G401 (cell line): Measurements from ENCODE around the gene DEK. TPM values are rescaled to one million over a fixed set of nuclear protein-coding genes. Genes with fewer than 3 reads are reported as not detected.
"Not testable (repeated sequence)": the region's sequence is repeated elsewhere in the genome, so short reads cannot be mapped to it uniquely, and the experiment has no call there.

Experiments used
- DNase-seq: peaks from one replicate; pipeline ENCODE4 v3.0.0-alpha.2; 2015; ENCODE audit warnings: low spot score
- in situ Hi-C: cut with HindIII; loops from 2 replicates; pipeline ENCODE4 v1.10.0; 2016; ENCODE audit warnings: low sequenced_read_pairs, mixed read lengths
- total RNA-seq: library from RNA; depleted of rRNA; stranded (reverse); fragments of >200 nt; shearing (Covaris generic); gene quantifications from 2 replicates; pipeline ENCODE4 v1.2.3, GENCODE V29; 2014; rRNA removed

DEK gene
- total RNA-seq, result 149 and 223 TPM in 2 replicates

GRCh38 chr6:18264219-18264922 is at the start of gene DEK:
Gene DEK, minus strand, starts transcription at chr6:18264530. Its CDS starts 543 bp downstream, at chr6:18263987.
- in situ Hi-C loops, result no loop called here
- peak; percentile 80 for DNase-seq

DNA sequence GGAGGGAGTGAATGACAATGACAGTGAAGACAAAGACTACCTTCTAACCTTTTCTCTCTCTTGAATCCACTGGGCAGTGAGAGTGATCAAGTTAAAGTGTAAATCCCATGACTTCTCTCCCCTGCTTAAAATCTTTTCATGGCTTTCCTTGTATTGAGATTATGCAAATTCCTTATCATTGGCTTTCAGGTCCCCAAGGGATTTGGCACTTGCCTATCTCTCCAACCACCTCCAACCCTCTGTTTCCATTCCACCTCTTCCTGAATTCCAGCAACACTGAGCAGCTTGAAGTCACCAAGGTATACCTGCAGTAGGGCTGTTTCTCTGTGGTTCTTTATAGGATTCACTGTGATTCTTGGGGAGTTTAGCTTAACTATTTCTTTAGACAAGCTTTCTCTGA is 48.0 kb upstream of the DEK start:
- in situ Hi-C loops, result no loop called here

DNA sequence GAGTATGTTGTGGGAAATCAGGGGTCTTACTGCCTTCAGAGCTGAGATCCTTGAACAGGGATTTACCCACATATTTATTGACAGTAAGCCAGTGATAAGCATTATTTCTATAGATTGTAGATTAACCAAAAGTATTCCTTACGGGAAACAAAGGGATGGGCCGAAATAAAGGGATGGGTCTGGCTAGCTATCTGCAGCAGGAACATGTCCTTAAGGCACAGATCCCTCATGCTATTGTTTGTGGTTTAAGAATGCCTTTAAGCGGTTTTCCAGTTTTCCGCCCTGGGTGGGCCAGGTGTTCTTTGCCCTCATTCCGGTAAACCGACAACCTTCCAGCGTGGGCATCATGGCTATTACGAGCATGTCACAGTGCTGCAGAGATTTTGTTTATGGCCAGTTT is 45.7 kb upstream of the DEK start:
- in situ Hi-C loops, result not testable (repeated sequence)

More for the DNA sequence above, 48.0 kb upstream of the DEK start:
- no peak for DNase-seq

GRCh38 chr6:18309046-18309445 is 44.7 kb upstream of the DEK start:
- in situ Hi-C loops, result no loop called here
- no peak for DNase-seq

More for the DNA sequence above, 45.7 kb upstream of the DEK start:
- not testable (repeated sequence) for DNase-seq

DNA sequence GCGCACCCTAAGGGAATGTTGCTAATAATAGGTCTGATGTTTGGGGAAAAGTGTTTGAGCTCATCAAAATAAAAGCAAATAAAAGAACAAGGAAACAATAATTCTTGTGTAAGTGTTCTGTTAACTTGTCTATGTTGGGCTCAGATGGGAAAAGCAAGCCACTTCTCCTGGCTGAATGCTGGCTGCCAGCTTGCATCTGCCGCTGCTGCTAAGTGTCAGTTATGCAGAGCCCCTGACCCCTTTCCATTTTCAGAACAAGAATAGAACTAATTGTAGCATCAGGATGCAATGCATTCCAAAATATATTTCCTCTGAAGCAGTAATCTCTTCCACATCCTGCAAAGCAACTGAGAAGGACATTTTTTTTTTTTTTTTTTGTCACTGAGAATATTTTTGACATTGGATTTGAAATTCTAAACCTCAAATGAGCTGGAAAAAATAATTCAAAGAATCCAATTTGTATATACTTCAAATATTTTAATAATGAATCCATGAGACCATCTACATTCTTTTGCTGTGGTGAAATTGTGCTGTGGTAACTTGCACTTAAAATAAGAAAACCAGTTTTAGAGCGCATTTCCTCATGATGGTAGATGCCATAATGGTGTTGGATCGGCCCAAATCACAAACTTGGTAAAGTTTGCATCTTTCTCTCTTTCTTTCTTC is 43.9 kb upstream of the DEK start:
- DNase-seq, result no peak
- in situ Hi-C loops, result no loop called here

DNA sequence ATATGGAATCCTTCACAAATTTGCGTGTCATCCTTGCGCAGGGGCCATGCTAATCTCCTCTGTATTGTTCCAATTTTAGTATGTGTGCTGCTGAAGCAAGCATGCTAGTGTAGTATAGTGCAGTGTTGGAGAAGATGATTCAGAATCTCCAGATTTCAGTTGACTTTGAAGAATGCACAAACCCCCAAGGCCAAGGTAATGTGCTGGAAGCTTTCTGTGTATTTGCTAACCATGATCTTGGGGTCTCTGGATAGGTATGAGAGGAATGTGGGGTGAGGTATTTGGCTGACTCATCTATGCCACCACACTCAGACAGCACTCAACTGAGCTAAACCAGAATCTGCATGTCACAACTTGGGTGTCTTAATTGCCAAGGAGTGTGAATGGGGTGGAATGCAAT is 42.6 kb upstream of the DEK start:
- in situ Hi-C loops, result no loop called here
- no peak for DNase-seq

DNA sequence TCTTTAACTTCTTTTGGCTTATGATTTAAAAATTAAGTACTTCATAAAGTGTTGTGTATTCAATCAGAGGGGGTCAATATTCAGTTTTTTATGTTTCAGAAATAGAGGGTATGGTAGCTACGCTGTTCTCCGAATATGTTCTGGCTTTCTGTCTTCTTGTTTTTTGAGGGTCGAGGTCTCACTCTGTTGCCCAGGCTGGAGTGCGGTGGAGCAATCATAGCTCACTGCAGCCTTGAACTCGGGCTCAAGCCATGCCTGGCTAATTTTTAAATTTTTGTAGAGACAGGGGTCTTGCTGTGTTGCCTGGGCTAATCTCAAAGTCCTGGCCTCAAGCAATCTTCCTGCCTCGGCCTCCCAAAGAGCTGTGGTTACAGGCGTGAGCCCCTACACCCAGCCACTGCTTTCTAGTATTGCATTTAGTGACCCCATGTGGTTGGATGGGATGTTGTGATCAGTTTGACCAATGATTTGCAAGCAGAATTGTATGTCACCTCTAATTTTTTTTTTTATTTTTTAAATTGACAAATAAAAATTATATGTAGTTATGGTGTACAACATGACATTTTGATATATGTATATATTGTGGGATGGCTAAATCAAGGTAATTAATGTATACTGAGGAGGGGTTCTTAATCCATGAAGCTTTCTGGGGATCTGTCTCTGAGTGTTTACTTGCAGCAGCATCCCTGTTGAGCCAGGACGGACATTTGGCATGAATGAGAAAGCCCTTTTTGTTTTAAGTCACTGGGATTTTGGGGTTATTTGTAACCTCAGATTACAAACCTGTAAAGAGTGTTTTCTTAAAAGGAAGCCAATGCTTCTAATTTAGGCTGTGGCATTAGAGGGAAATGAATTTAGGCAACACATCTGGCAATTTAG is 38.5 kb upstream of the DEK start:
- in situ Hi-C loops, result no loop called here
- peak; percentile 16 for DNase-seq

GRCh38 chr6:18293076-18293904 is 29.0 kb upstream of the DEK start:
- DNase-seq, result no peak
- in situ Hi-C loops, result no loop called here

DNA sequence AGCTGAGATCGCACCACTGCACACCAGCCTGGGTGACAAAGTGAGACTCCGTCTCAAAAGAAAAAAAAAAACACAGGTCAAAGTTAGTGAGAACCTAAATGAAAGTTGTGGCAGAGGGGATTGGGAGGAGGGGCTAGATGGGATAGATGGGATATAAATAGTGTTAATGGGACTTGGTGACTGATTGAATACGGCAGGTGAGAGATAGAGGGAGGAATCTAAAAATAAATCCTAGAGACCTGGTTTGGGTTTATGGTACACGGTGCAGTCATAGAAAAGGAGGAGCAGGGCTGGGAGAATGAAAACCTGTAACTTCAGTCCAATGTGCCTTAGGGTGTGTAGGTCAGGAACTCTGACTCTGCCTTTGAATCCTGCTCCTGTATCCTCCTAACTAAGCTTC is 25.0 kb upstream of the DEK start:
- in situ Hi-C loops, result no loop called here

GRCh38 chr6:18284261-18284660 is 19.9 kb upstream of the DEK start:
- in situ Hi-C loops, result no loop called here
- DNase-seq, result no peak

More for the DNA sequence above, 25.0 kb upstream of the DEK start:
- no peak for DNase-seq

- in situ Hi-C loops, result no loop called here
- DNase-seq, result no peak
Measured at GRCh38 chr6:18281564-18281963, 17.2 kb upstream of the DEK start.

- in situ Hi-C loops, result no loop called here
Measured at GRCh38 chr6:18280084-18280483, 15.8 kb upstream of the DEK start.

GRCh38 chr6:18279422-18279821 is 15.1 kb upstream of the DEK start:
- DNase-seq, result no peak
- in situ Hi-C loops, result no loop called here

More at GRCh38 chr6:18280084-18280483, 15.8 kb upstream of the DEK start:
- no peak for DNase-seq

DNA sequence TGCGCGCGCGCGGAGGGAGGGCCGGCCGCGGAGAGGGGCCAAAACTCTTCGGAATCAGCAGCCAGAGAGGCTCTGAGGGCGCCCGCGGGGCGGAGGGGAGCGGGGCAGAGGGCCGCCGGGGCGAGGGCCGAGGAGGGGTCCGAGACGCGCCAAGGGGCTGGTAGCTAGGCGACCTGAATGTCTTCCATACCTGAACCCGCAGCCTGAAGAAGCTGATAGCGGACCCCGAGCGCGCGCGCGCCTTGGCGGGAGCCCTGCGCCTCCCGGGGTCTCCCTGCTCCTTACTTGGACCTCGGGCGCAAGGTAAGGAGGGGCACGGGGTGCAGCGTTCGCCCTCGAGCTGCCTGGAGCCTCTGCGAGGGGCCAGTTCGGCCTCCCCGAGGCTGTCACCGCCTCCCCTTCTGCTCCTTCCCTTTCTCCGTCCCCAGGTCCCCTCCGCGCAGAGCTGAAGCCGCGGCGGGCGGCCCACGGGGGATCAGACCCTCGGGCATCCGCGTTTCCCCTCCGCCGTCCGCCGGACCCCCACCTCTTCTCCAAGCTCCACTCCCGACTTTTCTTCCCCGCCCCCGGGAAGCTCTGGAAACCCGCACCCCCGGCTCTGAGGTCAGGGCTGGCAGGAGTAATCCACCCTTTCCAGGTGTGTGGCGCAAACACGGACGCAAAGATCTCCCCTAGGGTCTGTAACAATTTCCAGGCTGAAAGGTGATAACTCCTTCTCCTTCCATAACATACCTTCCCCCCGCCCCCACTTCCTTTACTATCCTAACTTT is 13.1 kb upstream of the DEK start:
- in situ Hi-C loops, result no loop called here
- no peak for DNase-seq

GRCh38 chr6:18276610-18277236 is 12.4 kb upstream of the DEK start:
- DNase-seq, result no peak
- in situ Hi-C loops, result no loop called here

GRCh38 chr6:18270216-18270615 is 5.9 kb upstream of the DEK start:
- DNase-seq, result no peak
- in situ Hi-C loops, result no loop called here

- no peak for DNase-seq
- in situ Hi-C loops, result no loop called here
Measured at GRCh38 chr6:18269717-18270116, 5.4 kb upstream of the DEK start.

- in situ Hi-C loops, result no loop called here
- DNase-seq, result no peak
Measured at GRCh38 chr6:18269253-18269652, 4.9 kb upstream of the DEK start.
